Raji (cell line): ENCODE measurements around the gene NRN1.

Experiments
- POLR2A ChIP-seq: IDR thresholded peaks from 2 replicates; pipeline ENCODE4 v1.6.1; 2011; ENCODE audit warnings: low read depth, low read length, control low read depth; ENCODE audit not compliant: insufficient read depth

The NRN1 gene

GRCh38 chr6:5968817-5969734 lies 37.6 kb downstream of the NRN1 start:
- TF ChIP-seq POLR2A = no peak

- no peak for TF ChIP-seq POLR2A
Measured at GRCh38 chr6:5967594-5967993, 39.1 kb downstream of the NRN1 start.

GRCh38 chr6:5962794-5963193 lies 43.9 kb downstream of the NRN1 start:
- TF ChIP-seq POLR2A = no peak

GRCh38 chr6:5961836-5962235 lies 44.9 kb downstream of the NRN1 start:
- no peak for TF ChIP-seq POLR2A

GRCh38 chr6:5960456-5960855 lies 46.3 kb downstream of the NRN1 start:
- no peak for TF ChIP-seq POLR2A

- TF ChIP-seq POLR2A = no peak
Measured at GRCh38 chr6:5958921-5959320, 47.8 kb downstream of the NRN1 start.

GRCh38 chr6:5956939-5957338 lies 49.8 kb downstream of the NRN1 start:
- no peak for TF ChIP-seq POLR2A

GRCh38 chr6:5950361-5950785 lies 56.4 kb downstream of the NRN1 start:
- no peak for TF ChIP-seq POLR2A
